Limb (tissue), 2 donors: Measurements from ENCODE around the gene TCF7.

ENCODE experiments used
- DNase-seq, 2 donors: peaks; one replicate each; pipeline ENCODE4 v3.0.0-alpha.2; 2016; ENCODE audit errors: extremely low spot score in 2 of 2

TCF7 gene

GRCh38 chr5:134113902-134114875 is at the start of gene TCF7:
TSS of gene TCF7 (plus strand) at chr5:134114681. CDS start at chr5:134114907, 226 bp downstream.
- DNase-seq, result peak; percentile 62 to 87

- DNase-seq, result no peak
Observed at GRCh38 chr5:134069553-134069952, 44.9 kb upstream of the TCF7 start.

- peak in 1 of 2 donors; percentile 41 for DNase-seq
Observed at GRCh38 chr5:134070725-134071613, 43.5 kb upstream of the TCF7 start.

- DNase-seq, result no peak
Observed at GRCh38 chr5:134071614-134072207, 42.8 kb upstream of the TCF7 start.

- no peak for DNase-seq
Observed at GRCh38 chr5:134072471-134073210, 41.8 kb upstream of the TCF7 start.

GRCh38 chr5:134073404-134073803 is 41.1 kb upstream of the TCF7 start:
- DNase-seq, result no peak

- no peak for DNase-seq
Observed at GRCh38 chr5:134075102-134075501, 39.4 kb upstream of the TCF7 start.

GRCh38 chr5:134077926-134078580 is 36.4 kb upstream of the TCF7 start:
- no peak for DNase-seq

- no peak for DNase-seq
Observed at GRCh38 chr5:134079748-134080581, 34.5 kb upstream of the TCF7 start.

GRCh38 chr5:134082264-134082992 is 32.1 kb upstream of the TCF7 start:
- DNase-seq, result no peak

GRCh38 chr5:134083517-134083916 is 31.0 kb upstream of the TCF7 start:
- DNase-seq, result no peak

GRCh38 chr5:134084022-134084565 is 30.4 kb upstream of the TCF7 start:
- DNase-seq, result no peak

- DNase-seq, result peak in 1 of 2 donors; percentile 6
Observed at GRCh38 chr5:134084570-134084969, 29.9 kb upstream of the TCF7 start.

- peak in 1 of 2 donors; percentile 3 for DNase-seq
Observed at GRCh38 chr5:134085411-134085810, 29.1 kb upstream of the TCF7 start.

- no peak for DNase-seq
Observed at GRCh38 chr5:134086225-134086942, 28.1 kb upstream of the TCF7 start.

GRCh38 chr5:134086943-134087305 is 27.6 kb upstream of the TCF7 start:
- DNase-seq, result no peak

- no peak for DNase-seq
Observed at GRCh38 chr5:134088291-134088690, 26.2 kb upstream of the TCF7 start.

GRCh38 chr5:134088994-134089560 is 25.4 kb upstream of the TCF7 start:
- DNase-seq, result no peak
